Mesodermal cell (in vitro differentiated cells): ENCODE data around the gene SLPI.

Experiments used
- H3K27ac ChIP-seq: 2 replicates; pipeline ENCODE4 v1.7.0; 2013; ENCODE audit warnings: mild to moderate bottlenecking, low read depth, low read length, moderate library complexity; ENCODE audit not compliant: severe bottlenecking
- H3K36me3 ChIP-seq: 2 replicates; pipeline ENCODE4 v1.7.1; 2013; ENCODE audit warnings: mild to moderate bottlenecking, low read length, moderate library complexity; ENCODE audit not compliant: control insufficient read depth, insufficient read depth
- H3K4me1 ChIP-seq: one replicate; pipeline ENCODE4 v1.7.1; 2013; ENCODE audit warnings: mild to moderate bottlenecking, low read length; ENCODE audit not compliant: insufficient read depth, control insufficient read depth, poor library complexity, severe bottlenecking
- H3K4me3 ChIP-seq: 2 replicates; pipeline ENCODE4 v1.7.0; 2013; ENCODE audit warnings: low read length, control low read depth, mild to moderate bottlenecking; ENCODE audit not compliant: insufficient read depth, poor library complexity, severe bottlenecking; ENCODE audit errors: extremely low read depth
- H3K9me3 ChIP-seq: 2 replicates; pipeline ENCODE4 v1.7.1; 2013; ENCODE audit warnings: mild to moderate bottlenecking, low read length, moderate library complexity; ENCODE audit not compliant: control insufficient read depth
- WGBS, 2 experiments: methylation state at CpG; one replicate each; pipeline ENCODE4 v1.1.5; 2013; ENCODE audit warnings: missing lambda C conversion rate in 2 of 2; ENCODE audit not compliant: insufficient coverage in 2 of 2; 5-methylcytosine and 5-hydroxymethylcytosine counted together

The SLPI gene

DNA sequence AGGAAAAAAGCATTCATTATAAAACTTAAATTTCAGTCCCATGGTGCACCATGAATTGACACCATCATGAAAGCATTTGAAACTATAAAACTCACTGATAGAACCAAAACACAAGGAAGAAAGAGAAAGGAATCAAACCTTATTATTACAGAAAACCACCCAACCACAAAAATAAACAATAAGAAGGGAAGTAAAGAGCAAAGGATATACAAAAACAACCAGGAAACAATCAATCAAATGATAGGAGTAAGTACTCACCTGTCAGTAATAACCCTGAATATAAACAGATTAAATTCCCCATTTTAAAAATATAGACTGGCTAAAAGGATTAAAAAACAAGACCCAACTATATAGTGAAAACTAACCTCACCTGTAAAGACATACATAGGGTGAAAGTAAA is 5.8 kb downstream of the SLPI start:
- H3K4me3 ChIP-seq, result no peak overlapping the region
- no peaks in the 10 kb centered on the region for H3K36me3 ChIP-seq
- H3K27ac ChIP-seq, result no peak overlapping the region
- no peaks in the 10 kb centered on the region for H3K4me1 ChIP-seq
- H3K9me3 ChIP-seq, result no peaks in the 10 kb centered on the region

DNA sequence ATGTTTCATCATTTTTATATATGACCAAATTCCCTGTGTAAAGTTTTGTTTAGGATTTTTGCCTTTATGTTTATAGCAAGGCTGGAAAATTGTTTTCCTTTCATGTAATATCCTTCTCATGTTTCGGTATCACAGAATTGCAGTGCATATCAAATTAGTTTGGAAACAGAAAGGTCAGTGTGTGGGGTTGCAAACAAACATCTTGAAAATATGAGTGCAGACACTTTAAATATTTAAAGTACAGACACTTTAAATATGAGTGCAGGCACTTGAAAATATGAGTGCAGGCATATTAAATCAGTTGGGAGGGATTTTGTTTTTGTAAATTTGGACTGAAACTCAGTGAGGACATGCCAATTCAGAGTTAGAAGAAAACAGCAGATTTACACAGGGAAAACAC is 6.5 kb downstream of the SLPI start:
- no peak overlapping the region for H3K4me3 ChIP-seq
- no peaks in the 10 kb centered on the region for H3K36me3 ChIP-seq
- no peaks in the 10 kb centered on the region for H3K9me3 ChIP-seq
- 100% methylated on average over 1 of the region's 1 CpG; no CpG with 5 or more reads in 1 of the 2 experiments for WGBS, 2 experiments
- no peaks in the 10 kb centered on the region for H3K4me1 ChIP-seq
- H3K27ac ChIP-seq, result no peak overlapping the region

DNA sequence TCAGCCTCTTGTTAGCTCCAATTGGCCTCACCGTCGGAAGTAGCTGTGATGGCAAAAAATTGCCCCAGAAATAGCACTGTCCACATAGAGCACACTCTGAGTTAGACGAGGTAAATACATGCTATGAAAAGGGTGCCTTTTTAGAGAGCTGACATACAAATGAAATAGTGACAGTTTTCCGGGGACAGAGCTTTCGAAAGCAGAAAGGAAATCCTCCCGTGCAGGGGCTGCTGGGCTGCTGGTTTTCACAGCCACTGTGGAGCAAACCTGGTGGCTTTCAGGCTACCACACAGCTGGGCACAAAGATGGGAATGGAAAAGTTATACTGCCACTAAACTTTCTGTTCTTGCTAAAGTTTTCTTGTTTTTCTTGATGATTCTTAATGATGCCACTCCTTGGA is 8.3 kb downstream of the SLPI start:
- 74 to 88% methylated on average over 3 to 4 of the region's 6 CpGs for WGBS, 2 experiments
- no peaks in the 10 kb centered on the region for H3K4me1 ChIP-seq
- H3K4me3 ChIP-seq, result no peak overlapping the region
- H3K9me3 ChIP-seq, result no peaks in the 10 kb centered on the region
- H3K27ac ChIP-seq, result no peak overlapping the region
- H3K36me3 ChIP-seq, result no peaks in the 10 kb centered on the region

DNA sequence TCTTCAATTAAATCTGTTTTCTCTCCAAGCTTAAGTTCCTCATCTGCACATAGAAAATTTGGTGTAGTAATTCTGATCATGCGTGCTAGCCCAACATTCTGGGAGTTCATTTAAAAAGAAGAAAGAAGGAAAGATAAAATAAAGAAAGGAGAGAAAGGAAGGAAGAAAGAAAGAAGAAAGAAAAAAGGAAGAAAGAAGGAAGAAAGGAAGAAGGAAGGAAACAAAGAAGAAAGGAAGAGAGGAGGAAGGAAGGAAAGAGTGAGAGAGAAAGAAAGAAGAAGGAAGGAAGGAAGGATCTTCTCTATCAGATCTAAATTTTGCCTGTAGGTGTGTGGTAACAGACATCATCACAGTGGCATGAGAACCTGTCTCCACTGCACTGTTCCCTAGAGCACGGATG is 16.2 kb downstream of the SLPI start:
- H3K9me3 ChIP-seq, result no peaks in the 10 kb centered on the region
- H3K27ac ChIP-seq, result no peak overlapping the region
- WGBS, 2 experiments, result 94 to 100% methylated on average over 1 to 2 of the region's 2 CpGs
- no peaks in the 10 kb centered on the region for H3K4me1 ChIP-seq
- no peak overlapping the region for H3K4me3 ChIP-seq
- H3K36me3 ChIP-seq, result no peaks in the 10 kb centered on the region

DNA sequence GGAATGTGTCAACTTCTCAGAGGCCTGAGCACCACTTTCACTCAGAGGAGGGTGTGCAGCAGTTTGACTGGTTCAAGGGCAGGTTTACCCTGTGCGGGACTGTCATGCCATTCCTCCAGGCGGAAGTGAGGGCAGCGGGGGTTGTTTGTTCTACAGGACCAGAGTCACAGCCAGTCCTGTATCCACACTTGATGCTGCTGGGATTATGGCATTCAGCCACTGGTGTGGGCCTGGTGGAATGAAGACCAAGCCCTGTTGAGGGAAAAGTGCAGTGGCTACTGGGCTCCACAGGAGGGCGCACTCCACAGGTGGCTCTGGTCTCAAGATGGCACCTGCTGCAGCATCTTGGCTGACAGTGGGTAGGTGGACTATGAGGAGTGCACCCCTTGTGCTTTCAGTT is 18.4 kb downstream of the SLPI start:
- no peaks in the 10 kb centered on the region for H3K4me1 ChIP-seq
- WGBS, 2 experiments, result 81% methylated on average over 2 to 3 of the region's 4 CpGs
- H3K36me3 ChIP-seq, result no peaks in the 10 kb centered on the region
- no peak overlapping the region for H3K4me3 ChIP-seq
- H3K27ac ChIP-seq, result no peak overlapping the region
- H3K9me3 ChIP-seq, result no peaks in the 10 kb centered on the region

DNA sequence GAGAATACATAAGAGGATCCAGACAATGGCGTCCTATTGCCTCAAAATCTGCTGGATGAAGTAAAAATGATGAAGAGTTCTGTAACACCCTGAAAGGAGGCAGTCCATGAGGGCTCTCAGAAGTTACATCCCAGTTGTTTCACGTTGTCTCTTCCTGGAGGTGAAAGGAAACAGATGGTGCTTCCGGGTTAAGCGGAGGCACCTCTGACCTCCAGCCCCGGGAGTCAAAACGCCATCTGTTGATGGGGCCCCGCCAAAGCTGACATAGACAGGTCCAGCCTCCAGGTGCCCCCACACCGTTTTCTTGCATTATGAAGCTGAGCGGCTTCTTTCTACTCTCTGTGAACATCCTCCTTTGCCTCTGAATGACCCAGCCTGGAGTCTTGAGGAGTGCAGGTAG is 23.7 kb downstream of the SLPI start:
- H3K4me1 ChIP-seq, result no peaks in the 10 kb centered on the region
- no peaks in the 10 kb centered on the region for H3K36me3 ChIP-seq
- WGBS, 2 experiments, result 89 to 92% methylated on average over 8 to 9 of the region's 9 CpGs
- H3K9me3 ChIP-seq, result no peaks in the 10 kb centered on the region
- no peak overlapping the region for H3K4me3 ChIP-seq
- H3K27ac ChIP-seq, result no peak overlapping the region

DNA sequence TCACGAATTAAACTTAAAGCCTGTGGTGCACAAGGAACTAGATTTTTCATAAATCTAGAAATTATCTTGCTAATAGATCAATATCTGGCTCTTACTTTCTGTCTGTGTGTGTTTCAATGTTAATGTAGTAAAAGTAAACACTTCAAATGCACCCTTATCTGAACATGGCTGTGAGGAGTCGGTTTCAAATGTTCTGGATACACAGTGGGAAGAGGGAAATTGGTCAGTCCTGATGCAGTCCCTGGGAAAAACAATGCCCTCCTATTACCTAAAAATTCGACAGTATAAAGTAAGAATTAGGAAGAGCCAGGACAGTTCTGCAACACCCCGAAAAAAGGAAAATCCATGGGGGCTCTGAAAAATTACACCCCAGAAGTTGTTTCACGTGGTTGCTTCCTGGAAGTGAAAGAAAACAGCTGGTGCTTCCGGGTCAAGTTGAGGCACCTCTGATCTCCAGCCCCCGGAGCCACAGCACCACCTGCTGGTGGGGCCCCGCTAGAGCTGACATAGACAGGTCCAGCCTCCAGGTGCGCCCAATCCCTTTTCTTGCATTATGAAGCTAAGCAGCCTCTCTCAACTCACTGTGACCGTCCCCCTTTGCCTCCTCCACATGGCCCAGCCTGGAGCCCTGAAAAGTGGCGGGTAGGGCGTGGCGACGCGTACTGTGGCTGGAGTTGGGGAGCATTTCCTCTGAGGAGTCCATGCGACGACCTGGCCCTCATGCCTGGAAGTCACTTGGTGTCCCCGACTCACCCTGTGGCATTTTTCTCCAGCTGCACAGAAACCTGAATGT is 24.9 kb downstream of the SLPI start:
- Histone ChIP-seq H3K27ac (no peak overlapping the region), H3K4me1 (no peaks in the 10 kb centered on the region), H3K9me3 (no peaks in the 10 kb centered on the region), H3K4me3 (no peak overlapping the region), H3K36me3 (no peaks in the 10 kb centered on the region)
- 76 to 84% methylated on average over 13 of the region's 18 CpGs for WGBS, 2 experiments

DNA sequence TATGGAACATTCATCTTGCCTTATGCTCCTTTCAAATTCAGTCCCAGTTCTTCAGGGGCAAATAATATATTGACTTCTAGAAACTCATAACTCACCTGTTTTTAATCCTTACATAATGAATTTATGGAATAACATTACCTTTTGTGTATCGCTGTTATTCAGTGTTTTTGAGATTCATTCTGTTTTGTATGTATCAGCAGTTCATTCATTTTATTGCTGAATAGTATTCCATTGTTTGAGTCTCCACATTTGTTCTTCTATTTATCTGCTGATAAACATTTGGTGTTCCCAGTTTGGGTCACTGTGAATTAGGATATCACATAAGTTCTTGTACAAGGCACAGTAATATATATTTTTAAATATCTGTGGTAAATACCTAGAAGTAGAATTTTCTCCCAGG is 28.1 kb downstream of the SLPI start:
- no peak overlapping the region for H3K27ac ChIP-seq
- H3K4me1 ChIP-seq, result no peaks in the 10 kb centered on the region
- no peaks in the 10 kb centered on the region for H3K9me3 ChIP-seq
- no peaks in the 10 kb centered on the region for H3K36me3 ChIP-seq
- no CpG with 5 or more reads among the region's 1 CpG for WGBS, 2 experiments
- no peak overlapping the region for H3K4me3 ChIP-seq

DNA sequence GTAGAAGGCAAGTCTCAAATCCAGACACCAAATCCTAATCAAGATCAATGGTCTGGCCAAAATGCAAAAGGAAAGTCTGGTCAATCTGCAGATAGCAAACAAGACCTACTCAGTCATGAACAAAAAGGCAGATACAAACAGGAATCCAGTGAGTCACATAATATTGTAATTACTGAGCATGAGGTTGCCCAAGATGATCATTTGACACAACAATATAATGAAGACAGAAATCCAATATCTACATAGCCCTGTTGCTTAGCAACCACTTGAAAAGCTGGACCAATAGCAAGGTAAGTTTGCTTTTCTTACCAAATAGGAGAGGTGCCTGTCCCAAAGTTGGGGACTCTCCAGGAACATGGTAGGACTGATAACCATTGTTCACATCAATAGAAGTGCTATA is 31.2 kb downstream of the SLPI start:
- Histone ChIP-seq H3K27ac (no peak overlapping the region), H3K9me3 (no peaks in the 10 kb centered on the region), H3K4me3 (no peak overlapping the region), H3K4me1 (no peaks in the 10 kb centered on the region), H3K36me3 (no peaks in the 10 kb centered on the region)

DNA sequence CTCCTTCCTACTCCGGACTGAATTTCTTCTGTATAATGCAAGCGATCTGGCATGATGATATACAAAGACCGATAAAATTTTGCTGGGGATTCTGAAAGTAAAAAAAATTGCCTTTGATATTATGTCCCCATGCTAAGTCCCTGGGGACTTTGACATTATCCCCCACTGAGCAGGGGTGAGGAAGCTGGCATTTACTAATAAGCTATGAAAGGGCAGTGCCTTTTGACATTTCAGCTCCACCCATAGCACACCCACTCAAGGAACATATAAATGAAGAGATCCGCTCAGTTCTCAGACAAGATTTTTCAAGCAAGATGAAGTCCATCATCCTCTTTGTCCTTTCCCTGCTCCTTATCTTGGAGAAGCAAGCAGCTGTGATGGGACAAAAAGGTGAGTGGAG is 33.3 kb downstream of the SLPI start, which contains the start of gene SEMG2:
TSS of gene SEMG2 (plus strand) at position 298 of the 400 bp plus-strand sequence. CDS start at position 315, 17 bp downstream.
- Histone ChIP-seq H3K27ac (no peak within 1 kb of the TSS), H3K36me3 (no peaks in the 10 kb centered on the region), H3K9me3 (peaks cover 3% of the 10 kb centered on the region), H3K4me3 (no peak within 1 kb of the TSS), H3K4me1 (no peaks in the 10 kb centered on the region)
- 80% methylated on average over 1 of the region's 4 CpGs; no CpG with 5 or more reads in 1 of the 2 experiments for WGBS, 2 experiments

DNA sequence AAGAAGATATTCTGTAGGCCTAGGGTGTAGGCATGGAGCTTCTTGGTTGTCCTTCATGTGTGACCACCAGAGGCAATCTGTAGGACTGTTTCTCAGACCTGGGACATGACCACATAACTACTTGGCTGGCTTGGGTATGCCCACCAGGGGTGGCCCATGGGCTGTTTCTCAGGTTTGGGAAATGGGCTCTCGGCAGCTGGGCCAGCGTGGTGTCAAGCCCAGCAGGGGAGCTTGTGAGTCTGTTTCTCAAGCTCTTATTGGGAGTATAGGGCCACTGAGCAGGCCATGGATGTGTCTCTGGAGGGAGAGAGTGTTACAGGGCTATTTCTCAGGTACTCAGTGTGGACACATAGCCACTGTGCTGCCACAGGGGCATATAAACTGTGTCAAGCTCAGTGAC is 35.7 kb downstream of the SLPI start:
- H3K36me3 ChIP-seq, result no peaks in the 10 kb centered on the region
- H3K27ac ChIP-seq, result no peak overlapping the region
- no CpG with 5 or more reads among the region's 2 CpGs for WGBS, 2 experiments

More for the DNA sequence above, 35.7 kb downstream of the SLPI start:
- H3K9me3 ChIP-seq, result peaks cover 3% of the 10 kb centered on the region
- no peak overlapping the region for H3K4me3 ChIP-seq
- no peaks in the 10 kb centered on the region for H3K4me1 ChIP-seq
